ENCODE data around the gene PGAP1.

GRCh38 chr2:196821195-196821594, 105.3 kb downstream of the PGAP1 start:
- no peak for TF ChIP-seq CTCF (IDR thresholded peaks at IDR 0.05)
- no peak for TF ChIP-seq POLR2A (IDR thresholded peaks at IDR 0.05)

Measured in uterus (tissue), 2 donors.